WI38 (cell line): ENCODE results near the gene MT1B.
"Not testable (repeated sequence)": the region's sequence is repeated elsewhere in the genome, so short reads cannot be mapped to it uniquely, and the experiment has no call there.

ENCODE experiments used
- H3K4me3 ChIP-seq: 2 replicates; pipeline ENCODE4 v1.5.1; 2011; ENCODE audit warnings: low read depth, mild to moderate bottlenecking, control low read depth, low read length
- TF ChIP-seq, protein P1 (sequence below): IDR thresholded peaks from 2 replicates; pipeline ENCODE4 v1.5.1; 2012; ENCODE audit warnings: low read depth, mild to moderate bottlenecking, control low read depth, low read length

MT1B gene

GRCh38 chr16:56620339-56620897 is 31.3 kb upstream of the MT1B start:
- no peak overlapping the region for H3K4me3 ChIP-seq
- TF ChIP-seq, protein P1, sequence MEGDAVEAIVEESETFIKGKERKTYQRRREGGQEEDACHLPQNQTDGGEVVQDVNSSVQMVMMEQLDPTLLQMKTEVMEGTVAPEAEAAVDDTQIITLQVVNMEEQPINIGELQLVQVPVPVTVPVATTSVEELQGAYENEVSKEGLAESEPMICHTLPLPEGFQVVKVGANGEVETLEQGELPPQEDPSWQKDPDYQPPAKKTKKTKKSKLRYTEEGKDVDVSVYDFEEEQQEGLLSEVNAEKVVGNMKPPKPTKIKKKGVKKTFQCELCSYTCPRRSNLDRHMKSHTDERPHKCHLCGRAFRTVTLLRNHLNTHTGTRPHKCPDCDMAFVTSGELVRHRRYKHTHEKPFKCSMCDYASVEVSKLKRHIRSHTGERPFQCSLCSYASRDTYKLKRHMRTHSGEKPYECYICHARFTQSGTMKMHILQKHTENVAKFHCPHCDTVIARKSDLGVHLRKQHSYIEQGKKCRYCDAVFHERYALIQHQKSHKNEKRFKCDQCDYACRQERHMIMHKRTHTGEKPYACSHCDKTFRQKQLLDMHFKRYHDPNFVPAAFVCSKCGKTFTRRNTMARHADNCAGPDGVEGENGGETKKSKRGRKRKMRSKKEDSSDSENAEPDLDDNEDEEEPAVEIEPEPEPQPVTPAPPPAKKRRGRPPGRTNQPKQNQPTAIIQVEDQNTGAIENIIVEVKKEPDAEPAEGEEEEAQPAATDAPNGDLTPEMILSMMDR: no peak

GRCh38 chr16:56621665-56622445 is 29.8 kb upstream of the MT1B start:
- not testable (repeated sequence) for H3K4me3 ChIP-seq

- not testable (repeated sequence) for H3K4me3 ChIP-seq
Measured at GRCh38 chr16:56623184-56623583, 28.5 kb upstream of the MT1B start.

- no peak overlapping the region for H3K4me3 ChIP-seq
- TF ChIP-seq, protein P1: no peak
Measured at GRCh38 chr16:56623637-56624036, 28.0 kb upstream of the MT1B start.

GRCh38 chr16:56625140-56625942 is 26.3 kb upstream of the MT1B start, which contains the start of gene MT1E:
Gene MT1E (plus strand): TSS chr16:56625781. CDS start chr16:56625852, 71 bp downstream.
- H3K4me3 ChIP-seq: peak within 1 kb of the TSS; percentile 57

DNA sequence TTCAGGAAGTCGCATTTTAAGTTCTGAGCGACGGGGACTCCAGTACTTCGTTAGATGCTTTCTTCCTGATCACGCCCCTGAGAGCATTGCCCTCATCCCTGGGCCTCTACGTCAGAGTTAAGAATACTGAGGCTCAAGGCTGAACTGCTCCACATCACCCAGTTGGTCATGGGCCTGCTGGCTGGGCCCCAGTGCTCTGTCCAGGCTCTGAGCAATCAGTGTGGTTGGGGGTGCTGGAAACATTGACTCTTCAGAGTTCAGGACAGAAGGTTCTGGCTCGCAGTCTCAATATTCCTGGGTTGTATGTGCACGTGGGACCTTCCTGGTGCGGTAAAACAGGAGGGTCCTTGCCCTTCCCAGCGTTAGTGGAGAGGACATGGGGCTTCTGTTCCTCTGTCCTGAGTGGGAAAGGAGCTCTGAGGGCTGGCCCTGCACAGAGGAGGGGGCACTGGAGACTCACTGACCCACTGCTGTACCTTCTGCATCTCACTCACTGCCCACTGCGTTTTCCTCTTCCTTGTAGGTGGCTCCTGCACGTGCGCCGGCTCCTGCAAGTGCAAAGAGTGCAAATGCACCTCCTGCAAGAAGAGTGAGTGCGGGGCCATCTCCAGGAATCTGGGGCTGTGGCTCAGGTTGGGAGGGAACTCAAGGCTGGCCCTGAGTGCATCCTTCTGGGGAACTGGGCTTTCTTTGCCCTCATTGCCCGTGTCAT is 25.6 kb upstream of the MT1B start:
- TF ChIP-seq, protein P1: no peak

More at GRCh38 chr16:56625140-56625942, 26.3 kb upstream of the MT1B start, which contains the start of gene MT1E:
- TF ChIP-seq, protein P1: no peak

GRCh38 chr16:56626685-56627084 is 25.0 kb upstream of the MT1B start:
- peak overlapping the region; percentile 57 for H3K4me3 ChIP-seq
- TF ChIP-seq, protein P1: no peak

More for the DNA sequence above, 25.6 kb upstream of the MT1B start:
- H3K4me3 ChIP-seq: peak overlapping the region; percentile 57
